ENCODE measurements around the gene EEF2K. TPM values are rescaled to one million over a fixed set of nuclear protein-coding genes. Genes with fewer than 3 reads are reported as not detected.
A peak's percentile ranks its signal among the peaks of the same experiment; 100 is the strongest.
"Not testable (repeated sequence)": the region's sequence is repeated elsewhere in the genome, so short reads cannot be mapped to it uniquely, and the experiment has no call there.

EEF2K gene
- total RNA-seq, 2 experiments from 2014 or later, result 23.9 to 28.3 TPM

DNA sequence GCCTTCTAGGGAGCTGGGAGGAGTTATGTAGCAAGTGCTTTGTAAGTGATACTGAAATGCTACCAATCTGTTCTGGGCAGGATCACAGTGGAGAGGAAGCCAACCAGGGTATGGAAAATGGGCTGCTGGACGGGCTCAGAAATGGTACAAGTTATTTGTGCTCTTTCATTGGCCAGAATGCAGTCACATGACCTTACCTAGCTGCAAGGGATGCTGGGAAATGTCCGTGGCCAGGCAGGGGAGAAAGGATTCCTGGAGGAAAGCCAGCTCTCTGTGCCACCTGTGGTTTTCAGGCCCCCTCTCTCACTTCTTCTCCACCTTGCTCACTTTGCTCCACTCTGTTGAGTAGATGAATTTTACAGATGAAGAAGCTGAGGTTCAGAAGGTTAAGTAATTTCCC is 4.8 kb downstream of the EEF2K start:
- Mint-ChIP-seq H3K27me3 (no peaks in the 10 kb centered on the region), H3K9me3 (ENCODE audit: low read depth) (peaks cover 2% of the 10 kb centered on the region), H3K36me3 (ENCODE audit: low read depth) (peaks cover 39% of the 10 kb centered on the region), H3K4me1 (peaks cover 35% of the 10 kb centered on the region), H3K4me3 (no peak overlapping the region), H3K27ac (no peak overlapping the region)
- ChIA-PET POLR2A (no interaction called here), CTCF (interaction anchor here (0.8 to 1.0 kb wide), 2 partner anchors 11 to 14 kb away, joined by 3 to 4 read pairs; no protein-coding TSS in a partner anchor)
- no peak for DNase-seq
- intact Hi-C loops (cut with DNase I, micrococcal nuclease), result no loop called here
- ATAC-seq, result no peak

DNA sequence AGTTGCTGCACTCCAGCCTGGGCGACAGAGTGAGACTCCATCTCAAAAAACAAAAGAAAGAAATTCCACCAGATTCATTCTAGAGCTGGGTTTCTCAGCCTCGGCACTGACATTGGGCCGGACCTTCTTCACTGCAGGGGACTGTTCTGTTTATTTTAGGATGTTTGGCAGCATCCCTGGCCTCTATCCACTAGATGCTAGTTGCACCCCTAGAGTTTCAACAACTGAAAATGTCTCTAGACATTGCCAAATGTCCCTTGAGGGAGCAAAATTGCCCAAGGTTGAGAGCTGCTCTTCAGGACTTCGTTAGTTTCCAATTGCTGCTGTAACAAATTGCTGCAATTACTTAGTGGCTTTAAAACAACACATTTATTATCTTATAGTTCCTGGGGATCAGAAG is 7.2 kb downstream of the EEF2K start:
- peaks cover 27% of the 10 kb centered on the region for H3K4me1 Mint-ChIP-seq
- peaks cover 38% of the 10 kb centered on the region for H3K36me3 Mint-ChIP-seq (ENCODE audit: low read depth)
- POLR2A ChIA-PET, result no interaction called here

DNA sequence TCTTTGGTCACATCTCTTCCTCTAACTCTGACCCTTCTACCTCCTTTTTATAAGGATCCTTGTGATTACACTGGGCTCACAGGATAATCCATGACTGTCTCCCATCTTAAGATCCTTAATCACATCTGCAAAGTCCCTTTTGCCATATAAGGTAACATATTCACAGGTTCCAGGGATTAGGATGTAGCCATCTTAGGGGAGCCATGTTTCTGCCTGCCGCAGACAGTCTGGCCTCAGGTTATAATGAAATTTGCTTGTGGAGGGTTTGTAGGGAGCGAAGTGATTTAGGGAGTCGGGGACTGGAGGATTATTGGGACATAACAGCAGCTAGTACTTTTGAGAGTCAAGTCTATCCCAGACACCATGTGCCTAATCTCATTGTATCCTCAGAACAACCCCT is 7.7 kb downstream of the EEF2K start:
- CTCF ChIA-PET, result no interaction called here

More for the DNA sequence above, 7.2 kb downstream of the EEF2K start:
- Mint-ChIP-seq H3K9me3 (ENCODE audit: low read depth) (peaks cover 2% of the 10 kb centered on the region), H3K27me3 (no peaks in the 10 kb centered on the region), H3K27ac (no peak overlapping the region), H3K4me3 (no peak overlapping the region)
- CTCF ChIA-PET, result interaction anchor here (0.6 kb wide), 1 partner anchor 11 kb away, joined by 4 read pairs; no protein-coding TSS in a partner anchor
- ATAC-seq (no peak), DNase-seq (no peak)
- intact Hi-C loops (cut with DNase I, micrococcal nuclease), result no loop called here

DNA sequence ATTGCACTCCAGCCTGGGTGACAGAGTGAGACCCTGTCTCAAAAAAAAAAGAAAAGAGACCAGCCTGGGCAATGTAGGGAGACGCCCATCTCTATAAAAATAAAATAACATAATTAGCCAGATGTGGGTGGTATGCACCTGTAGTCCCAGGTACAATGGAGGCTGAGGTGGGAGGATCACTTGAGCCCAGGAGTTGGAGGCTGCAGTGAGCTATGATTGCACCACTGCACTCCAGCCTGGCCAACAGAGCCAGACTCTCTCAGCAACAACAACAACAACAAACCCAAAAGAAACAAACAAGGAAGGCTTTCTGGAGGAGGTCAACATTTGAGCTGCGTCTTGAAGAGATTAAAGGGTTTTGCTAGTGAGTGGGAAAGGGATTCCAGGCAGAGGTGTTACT is 8.3 kb downstream of the EEF2K start:
- ChIA-PET CTCF (no interaction called here), POLR2A (no interaction called here)
- Mint-ChIP-seq H3K9me3 (ENCODE audit: low read depth) (peaks cover 2% of the 10 kb centered on the region), H3K27ac (no peak overlapping the region), H3K27me3 (no peaks in the 10 kb centered on the region), H3K4me1 (peaks cover 21% of the 10 kb centered on the region), H3K36me3 (ENCODE audit: low read depth) (peaks cover 36% of the 10 kb centered on the region), H3K4me3 (no peak overlapping the region)
- intact Hi-C loops (cut with DNase I, micrococcal nuclease), result no loop called here
- ATAC-seq (no peak), DNase-seq (no peak)

More for the DNA sequence above, 7.7 kb downstream of the EEF2K start:
- peaks cover 2% of the 10 kb centered on the region for H3K9me3 Mint-ChIP-seq (ENCODE audit: low read depth)
- H3K4me1 Mint-ChIP-seq, result peaks cover 26% of the 10 kb centered on the region
- DNase-seq, result no peak
- H3K4me3 Mint-ChIP-seq, result no peak overlapping the region
- intact Hi-C loops (cut with DNase I, micrococcal nuclease), result no loop called here
- no peak overlapping the region for H3K27ac Mint-ChIP-seq
- ATAC-seq, result no peak
- no peaks in the 10 kb centered on the region for H3K27me3 Mint-ChIP-seq
- POLR2A ChIA-PET, result no interaction called here
- H3K36me3 Mint-ChIP-seq (ENCODE audit: low read depth), result peaks cover 38% of the 10 kb centered on the region

DNA sequence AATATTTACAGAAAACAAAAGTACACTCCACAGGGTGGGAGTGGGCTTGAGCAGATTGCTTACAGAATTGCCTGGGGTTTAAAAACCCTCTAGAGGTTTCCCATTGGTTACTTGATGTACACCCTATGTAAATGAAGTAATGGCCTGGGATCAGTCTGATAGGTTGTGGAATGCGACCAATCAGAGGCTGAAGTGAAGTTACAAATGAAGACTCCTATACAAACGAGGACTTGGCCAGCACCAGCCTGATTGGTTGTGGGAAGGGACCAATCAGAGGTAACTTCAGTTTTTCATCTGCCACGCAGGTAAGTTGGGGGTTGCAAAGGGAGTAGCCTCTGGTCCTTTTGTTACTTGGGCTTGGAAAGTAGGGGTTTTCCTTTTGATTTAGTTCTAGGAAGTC is 8.8 kb downstream of the EEF2K start:
- ChIA-PET POLR2A (no interaction called here), CTCF (no interaction called here)
- ATAC-seq (peak; percentile 46), DNase-seq (no peak)
- Mint-ChIP-seq H3K4me3 (no peak overlapping the region), H3K27me3 (no peaks in the 10 kb centered on the region), H3K36me3 (ENCODE audit: low read depth) (peaks cover 35% of the 10 kb centered on the region), H3K27ac (no peak overlapping the region), H3K4me1 (peaks cover 16% of the 10 kb centered on the region), H3K9me3 (ENCODE audit: low read depth) (peaks cover 2% of the 10 kb centered on the region)
- intact Hi-C loops (cut with DNase I, micrococcal nuclease), result no loop called here

DNA sequence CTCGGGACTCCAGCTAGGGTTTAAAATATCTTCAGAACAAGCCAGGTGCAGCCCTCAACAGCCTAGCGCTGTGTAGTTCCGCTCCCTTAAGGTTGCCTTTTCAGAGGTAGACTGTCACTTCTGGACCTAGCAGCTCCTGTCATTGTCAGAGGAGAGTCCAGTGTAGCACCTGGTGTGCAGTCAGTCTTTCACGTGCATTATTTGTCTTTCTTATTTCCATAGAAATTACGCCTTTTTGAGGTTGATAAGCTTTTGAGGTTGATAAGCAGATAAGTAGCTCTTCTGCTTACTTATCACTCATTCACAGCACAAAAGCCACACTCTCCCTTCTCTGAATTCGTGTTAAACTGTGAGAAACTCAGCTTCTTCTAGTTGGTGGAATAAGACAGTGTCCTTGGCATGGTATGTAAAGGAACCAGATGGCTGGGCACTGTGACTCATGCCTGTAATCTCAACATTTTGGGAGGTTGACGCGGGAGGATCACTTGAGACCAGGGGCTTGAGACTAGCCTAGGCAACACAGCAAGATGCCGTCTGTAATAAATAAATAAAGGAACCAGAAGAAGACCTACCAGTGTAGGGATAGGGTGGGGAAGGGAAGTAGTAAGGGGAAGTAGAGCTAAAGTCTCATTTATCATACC is 10.2 kb downstream of the EEF2K start:
- no peak for DNase-seq
- Mint-ChIP-seq H3K9me3 (ENCODE audit: low read depth) (no peaks in the 10 kb centered on the region), H3K4me1 (peaks cover 12% of the 10 kb centered on the region), H3K27ac (no peak overlapping the region), H3K4me3 (no peak overlapping the region), H3K36me3 (ENCODE audit: low read depth) (peaks cover 22% of the 10 kb centered on the region), H3K27me3 (no peaks in the 10 kb centered on the region)
- ChIA-PET POLR2A (no interaction called here), CTCF (interaction anchor here (0.8 to 1.4 kb wide), 2 partner anchors 9 to 23 kb away, joined by 4 to 5 read pairs; no protein-coding TSS in a partner anchor)
- ATAC-seq, result no peak
- intact Hi-C loops (cut with DNase I, micrococcal nuclease), result no loop called here

DNA sequence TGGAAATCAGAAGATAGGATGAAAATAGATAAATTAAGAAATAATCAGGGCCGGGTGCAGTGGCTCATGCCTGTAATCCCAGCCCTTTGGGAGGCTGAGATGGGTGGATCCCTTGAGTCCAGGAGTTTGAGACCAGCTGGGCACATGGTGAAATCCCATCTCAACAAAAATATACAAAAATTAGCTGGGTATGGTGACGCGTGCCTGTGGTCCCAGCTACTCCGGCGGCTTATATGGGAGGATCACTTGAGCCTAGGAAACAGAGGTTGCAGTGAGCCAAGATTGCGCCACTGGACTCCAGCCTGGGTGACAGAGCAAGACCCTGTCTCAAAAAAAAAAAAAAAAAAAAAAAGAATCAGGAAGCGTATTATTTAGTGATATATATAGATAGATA is 10.8 kb downstream of the EEF2K start:
- DNase-seq; H3K4me3 Mint-ChIP-seq; H3K27ac Mint-ChIP-seq; H3K27me3 Mint-ChIP-seq; POLR2A ChIA-PET; ATAC-seq; H3K9me3 Mint-ChIP-seq (ENCODE audit: low read depth); intact Hi-C loops (cut with DNase I, micrococcal nuclease): not testable (repeated sequence)
- CTCF ChIA-PET, result interaction anchor here (0.6 to 1.4 kb wide), 4 partner anchors 10 to 211 kb away, joined by 3 to 5 read pairs (median 4); partner anchors contain the start of gene EEF2K
- Mint-ChIP-seq H3K4me1 (peaks cover 12% of the 10 kb centered on the region), H3K36me3 (ENCODE audit: low read depth) (peaks cover 17% of the 10 kb centered on the region)

DNA sequence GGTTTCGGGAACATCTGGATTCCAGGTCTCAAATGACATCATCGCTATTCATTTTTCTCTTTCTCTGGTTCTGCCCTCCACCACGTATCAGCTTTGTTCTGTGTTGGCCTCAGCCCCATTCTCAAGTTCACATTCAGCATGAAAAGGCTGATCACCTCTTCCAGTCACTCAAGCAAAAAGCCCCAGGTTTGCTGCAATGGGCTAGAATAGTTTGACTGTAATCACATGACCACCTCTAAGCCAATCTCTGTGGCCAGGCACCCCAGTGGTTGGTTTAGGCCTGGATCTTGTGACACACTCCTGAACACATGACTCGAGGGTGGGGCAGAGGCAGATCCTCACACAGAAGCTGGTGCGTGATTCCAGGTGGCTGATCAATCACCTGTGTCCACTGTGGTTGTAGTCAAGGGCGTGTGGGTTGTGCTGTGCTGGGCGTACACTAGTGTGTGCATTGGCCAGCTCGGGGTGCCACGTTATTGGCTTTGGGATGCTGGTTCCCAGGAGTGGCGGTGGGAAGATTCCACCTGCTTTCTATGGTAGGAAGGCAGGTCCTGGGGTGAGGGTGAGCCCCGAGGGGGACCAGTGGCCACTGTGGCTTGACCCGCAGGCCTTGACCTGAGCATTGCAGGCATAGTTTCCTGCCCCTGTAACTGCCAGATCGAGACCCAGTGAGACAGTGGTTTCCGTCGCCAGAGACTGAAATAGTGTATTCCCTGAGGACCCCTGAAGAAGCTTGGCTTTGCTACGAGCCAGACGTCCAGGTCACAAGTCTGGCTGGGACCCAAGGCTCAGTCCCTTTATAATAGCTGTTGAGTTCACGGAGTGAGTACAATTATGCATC is 12.0 kb downstream of the EEF2K start:
- ATAC-seq (peak; percentile 79), DNase-seq (peak; percentile 51)
- H3K27me3 Mint-ChIP-seq, result no peaks in the 10 kb centered on the region
- ChIA-PET POLR2A (interaction anchor here (0.6 kb wide), 1 partner anchor 14 kb away, joined by 4 read pairs; no protein-coding TSS in a partner anchor), CTCF (interaction anchor here (0.7 to 1.4 kb wide), 2 partner anchors 11 to 82 kb away, joined by 3 to 4 read pairs; no protein-coding TSS in a partner anchor)
- peaks cover 15% of the 10 kb centered on the region for H3K36me3 Mint-ChIP-seq (ENCODE audit: low read depth)
- H3K4me3 Mint-ChIP-seq, result no peak overlapping the region
- H3K4me1 Mint-ChIP-seq, result peaks cover 14% of the 10 kb centered on the region
- no peak overlapping the region for H3K27ac Mint-ChIP-seq
- intact Hi-C loops (cut with DNase I, micrococcal nuclease), result no loop called here
- no peaks in the 10 kb centered on the region for H3K9me3 Mint-ChIP-seq (ENCODE audit: low read depth)

DNA sequence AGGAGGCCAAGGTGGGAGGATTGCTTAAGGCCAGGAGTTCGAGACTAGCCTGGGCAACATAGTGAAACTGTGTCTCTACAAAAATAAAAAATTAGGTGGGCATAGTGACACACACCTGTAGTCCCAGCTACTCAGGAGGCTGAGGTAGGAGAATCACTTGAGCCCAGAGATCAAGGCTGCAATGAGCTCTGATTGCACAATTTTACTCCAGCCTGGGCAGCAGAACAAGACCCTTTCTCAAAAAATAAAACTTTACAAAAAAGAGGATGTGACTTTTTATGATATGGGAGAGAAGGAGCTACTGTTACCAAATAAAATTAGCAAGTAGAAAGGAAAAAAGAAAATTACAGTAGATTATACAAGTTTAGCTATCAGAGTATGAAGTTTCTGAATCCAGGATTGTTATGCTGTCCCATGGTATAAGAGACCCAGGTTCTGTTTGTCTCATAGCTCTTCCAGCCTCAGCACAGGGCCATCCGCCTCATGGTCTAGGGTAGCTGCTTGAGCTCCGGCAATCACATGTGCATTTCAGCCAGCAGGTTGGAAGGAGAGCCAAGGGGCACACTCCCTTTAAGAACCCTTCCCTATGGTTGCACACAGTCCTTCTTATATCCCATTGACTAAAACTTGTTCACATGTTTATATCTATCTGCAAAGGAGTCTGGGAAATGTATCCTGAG is 13.5 kb downstream of the EEF2K start:
- Mint-ChIP-seq H3K36me3 (ENCODE audit: low read depth) (peaks cover 5% of the 10 kb centered on the region), H3K4me1 (peaks cover 14% of the 10 kb centered on the region), H3K27me3 (no peaks in the 10 kb centered on the region), H3K9me3 (ENCODE audit: low read depth) (no peaks in the 10 kb centered on the region), H3K4me3 (no peak overlapping the region), H3K27ac (no peak overlapping the region)
- DNase-seq, result no peak
- no peak for ATAC-seq
- ChIA-PET CTCF (interaction anchor here (0.6 kb wide), 1 partner anchor 1922 kb away, joined by 3 read pairs; no protein-coding TSS in a partner anchor), POLR2A (no interaction called here)
- intact Hi-C loops (cut with DNase I, micrococcal nuclease), result no loop called here

DNA sequence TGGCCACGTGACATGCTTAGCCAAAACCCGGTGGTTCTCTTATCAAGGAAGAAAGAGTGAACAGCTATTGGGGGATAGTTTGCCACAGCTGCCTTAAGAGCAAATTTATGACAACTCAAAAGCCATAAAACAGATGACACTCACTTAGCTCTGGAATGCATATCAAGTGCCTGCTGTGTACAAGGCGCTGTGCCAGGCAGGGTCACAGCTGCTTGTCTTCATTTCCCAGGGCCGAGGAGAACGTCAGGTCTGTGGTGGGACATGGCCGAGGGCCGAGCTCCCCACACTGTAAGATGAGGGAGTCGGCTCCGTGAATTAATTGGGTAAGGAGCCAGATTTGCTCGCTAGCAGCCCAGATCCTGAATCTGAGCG is 14.0 kb downstream of the EEF2K start:
- POLR2A ChIA-PET, result interaction anchor here (0.6 kb wide), 1 partner anchor 871 kb away, joined by 4 read pairs; no protein-coding TSS in a partner anchor
- intact Hi-C loops (cut with DNase I, micrococcal nuclease), result no loop called here
- no peak for ATAC-seq
- Mint-ChIP-seq H3K36me3 (ENCODE audit: low read depth) (peaks cover 3% of the 10 kb centered on the region), H3K9me3 (ENCODE audit: low read depth) (no peaks in the 10 kb centered on the region), H3K4me1 (peaks cover 12% of the 10 kb centered on the region), H3K27me3 (no peaks in the 10 kb centered on the region), H3K27ac (no peak overlapping the region), H3K4me3 (no peak overlapping the region)
- no peak for DNase-seq
- CTCF ChIA-PET, result interaction anchor here (0.6 kb wide), 1 partner anchor 1923 kb away, joined by 3 read pairs; no protein-coding TSS in a partner anchor

DNA sequence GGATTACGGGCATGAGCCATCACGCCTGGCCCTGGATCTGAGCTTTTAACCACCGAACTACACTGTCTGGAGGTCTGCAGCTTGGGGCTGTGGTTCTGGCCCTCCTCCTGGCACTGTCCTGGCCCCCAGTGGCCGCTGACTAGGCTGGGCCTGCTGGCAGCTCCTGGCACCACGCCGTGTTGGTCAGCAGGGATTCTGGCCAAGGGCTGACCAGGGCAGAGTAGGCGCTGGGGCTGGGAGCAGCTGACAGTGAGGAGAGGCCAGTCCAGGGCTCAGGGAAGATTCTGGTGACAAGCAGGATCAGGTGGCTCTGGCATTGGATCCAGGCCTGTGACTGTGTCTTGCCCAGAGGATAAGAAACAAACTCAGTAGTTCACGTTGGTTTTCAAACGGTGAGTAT is 14.6 kb downstream of the EEF2K start:
- CTCF ChIA-PET, result no interaction called here

More for the DNA sequence above, 14.6 kb downstream of the EEF2K start:
- POLR2A ChIA-PET, result interaction anchor here (0.6 kb wide), 1 partner anchor 872 kb away, joined by 4 read pairs; no protein-coding TSS in a partner anchor
- H3K4me1 Mint-ChIP-seq, result peaks cover 9% of the 10 kb centered on the region
- DNase-seq, result no peak
- H3K27ac Mint-ChIP-seq, result no peak overlapping the region
- ATAC-seq, result no peak
- H3K9me3 Mint-ChIP-seq (ENCODE audit: low read depth), result no peaks in the 10 kb centered on the region
- intact Hi-C loops (cut with DNase I, micrococcal nuclease), result no loop called here
- no peaks in the 10 kb centered on the region for H3K27me3 Mint-ChIP-seq
- H3K36me3 Mint-ChIP-seq (ENCODE audit: low read depth), result peaks cover 3% of the 10 kb centered on the region
- H3K4me3 Mint-ChIP-seq, result no peak overlapping the region

Data from activated CD4-positive, alpha-beta T cell treated with anti-CD3 and anti-CD28 coated beads for 36 hours (primary cell).